GM21737 (cell line): ENCODE data around the gene ADAMTS14.

Experiments used
- ATAC-seq: cut with Tn5 transposase; IDR thresholded peaks from one replicate; pipeline ENCODE4 v1.9.1; 2021; ENCODE audit warnings: mild to moderate bottlenecking, moderate library complexity; ENCODE audit not compliant: unreplicated experiment

ADAMTS14 gene

GRCh38 chr10:70748305-70748704, 76.0 kb downstream of the ADAMTS14 start:
- ATAC-seq, result no peak

GRCh38 chr10:70748801-70749573, 76.7 kb downstream of the ADAMTS14 start:
- no peak for ATAC-seq

- no peak for ATAC-seq
These were observed 77.5 kb downstream of the ADAMTS14 start for GRCh38 chr10:70749756-70750155.

- ATAC-seq, result no peak
These were observed 77.9 kb downstream of the ADAMTS14 start for GRCh38 chr10:70750156-70750703.

GRCh38 chr10:70751356-70751755, 79.0 kb downstream of the ADAMTS14 start:
- ATAC-seq, result no peak

- ATAC-seq, result no peak
These were observed 79.7 kb downstream of the ADAMTS14 start for GRCh38 chr10:70751991-70752390.

- ATAC-seq, result no peak
These were observed 80.3 kb downstream of the ADAMTS14 start for GRCh38 chr10:70752571-70752970.

- no peak for ATAC-seq
These were observed 80.8 kb downstream of the ADAMTS14 start for GRCh38 chr10:70753026-70753663.

GRCh38 chr10:70753841-70754621, 81.7 kb downstream of the ADAMTS14 start:
- ATAC-seq, result no peak

GRCh38 chr10:70756700-70757360, 84.5 kb downstream of the ADAMTS14 start:
- ATAC-seq, result no peak

GRCh38 chr10:70757856-70758255, 85.5 kb downstream of the ADAMTS14 start:
- ATAC-seq, result no peak

GRCh38 chr10:70758757-70759514, 86.6 kb downstream of the ADAMTS14 start:
- ATAC-seq, result no peak

GRCh38 chr10:70759781-70760180, 87.5 kb downstream of the ADAMTS14 start:
- ATAC-seq, result no peak

- no peak for ATAC-seq
These were observed 88.0 kb downstream of the ADAMTS14 start for GRCh38 chr10:70760271-70760787.

GRCh38 chr10:70761031-70761601, 88.8 kb downstream of the ADAMTS14 start:
- no peak for ATAC-seq

GRCh38 chr10:70761727-70762350, 89.5 kb downstream of the ADAMTS14 start:
- no peak for ATAC-seq

- ATAC-seq, result no peak
These were observed 90.3 kb downstream of the ADAMTS14 start for GRCh38 chr10:70762441-70763175.

GRCh38 chr10:70763567-70763966, 91.3 kb downstream of the ADAMTS14 start:
- ATAC-seq, result no peak
